Endothelial cell of umbilical vein (primary cell): ENCODE data around the gene USP31. TPM values are rescaled to one million over a fixed set of nuclear protein-coding genes. Genes with fewer than 3 reads are reported as not detected.

Experiments used
- BruUV-seq: library from RNA; stranded (reverse); fragments of 400-500 nt; replicated peaks from 2 replicates; lab custom pipeline; 2021; lab: Mats Ljungman, UMichigan
- CTCF ChIA-PET: fragments of 300-600, 350-600 bp; sonication (Branson Sonifier 250); formaldehyde crosslinking; loops from one replicate; lab custom pipeline; 2021; ENCODE audit warnings: antibody characterized with exemption, inconsistent platforms; lab: Charles Lee
- POLR2A ChIA-PET: fragments of 300-600, 350-600 bp; sonication (Branson Sonifier 250); formaldehyde crosslinking; loops from one replicate; lab custom pipeline; 2021; ENCODE audit warnings: antibody characterized with exemption, inconsistent platforms; lab: Charles Lee
- DNase-seq: peaks from one replicate; pipeline ENCODE4 v3.0.0-alpha.2; 2011; ENCODE audit warnings: low read depth, low spot score
- FAIRE-seq: peaks from 2 replicates; lab custom pipeline; 2011; peaks lifted over from hg19 to GRCh38; lab: Jason Lieb, UNC
- H2AFZ ChIP-seq: 2 replicates; pipeline ENCODE4 v1.6.0; 2012; ENCODE audit warnings: low read depth, low read length, control low read depth, inconsistent platforms
- H3K27ac ChIP-seq: 2 replicates; pipeline ENCODE4 v1.5.1; 2011; ENCODE audit warnings: low read depth, mild to moderate bottlenecking, control low read depth, low read length, moderate library complexity; ENCODE audit not compliant: insufficient read depth
- H3K27me3 ChIP-seq, 2 experiments: 2 replicates each; pipeline versions ENCODE4 v1.6.0 to v1.6.1; 2011; ENCODE audit warnings: low read length in 2 of 2, mixed read lengths in 1 of 2; ENCODE audit not compliant: control insufficient read depth in 2 of 2, insufficient read depth in 2 of 2
- H3K36me3 ChIP-seq, 2 experiments: 2 replicates in 1 of 2; 3 replicates in 1 of 2; pipeline ENCODE4 v1.5.1; 2011; ENCODE audit warnings: low read length in 2 of 2, mild to moderate bottlenecking in 1 of 2, moderate library complexity in 1 of 2; ENCODE audit not compliant: control insufficient read depth in 2 of 2, insufficient read depth in 2 of 2; ENCODE audit errors: extremely low read depth in 1 of 2
- H3K4me1 ChIP-seq: 3 replicates; pipeline ENCODE4 v1.5.1; 2011; ENCODE audit warnings: mild to moderate bottlenecking, low read length; ENCODE audit not compliant: control insufficient read depth, insufficient read depth; ENCODE audit errors: extremely low read depth
- H3K4me2 ChIP-seq: 2 replicates; pipeline ENCODE4 v1.6.1; 2011; ENCODE audit warnings: low read length, control low read depth, mixed read lengths; ENCODE audit not compliant: insufficient read depth
- H3K4me3 ChIP-seq, 3 experiments: fragments of 200-600 bp in 1 of 3; sonication (generic), shearing (Covaris generic) in 1 of 3; replicated peaks in 1 of 3; 2 replicates each; pipeline ENCODE4 v1.5.1; 2011 to 2016; ENCODE audit warnings: control low read depth in 3 of 3, low read length in 3 of 3, mild to moderate bottlenecking in 2 of 3, inconsistent platforms in 1 of 3, low read depth in 1 of 3, moderate library complexity in 1 of 3; ENCODE audit not compliant: insufficient read depth in 1 of 3
- H3K79me2 ChIP-seq: 2 replicates; pipeline ENCODE4 v1.6.0; 2012; ENCODE audit warnings: low read length, inconsistent platforms; ENCODE audit not compliant: control insufficient read depth, insufficient read depth
- H3K9ac ChIP-seq: replicated peaks from 2 replicates; pipeline ENCODE3; 2011; ENCODE audit warnings: low read length, control low read depth; ENCODE audit not compliant: insufficient read depth; ENCODE audit errors: extremely low read depth
- H3K9me1 ChIP-seq: replicated peaks from 3 replicates; pipeline ENCODE4 v1.6.0; 2011; ENCODE audit warnings: mild to moderate bottlenecking, low read length; ENCODE audit not compliant: control insufficient read depth, insufficient read depth; ENCODE audit errors: extremely low read depth
- H3K9me3 ChIP-seq: replicated peaks from 2 replicates; pipeline ENCODE4 v1.5.1; 2012; ENCODE audit warnings: low read length, inconsistent platforms; ENCODE audit not compliant: control insufficient read depth, insufficient read depth
- H4K20me1 ChIP-seq: replicated peaks from 2 replicates; pipeline ENCODE3; 2011; ENCODE audit warnings: mild to moderate bottlenecking, low read length; ENCODE audit not compliant: control insufficient read depth, insufficient read depth; ENCODE audit errors: extremely low read depth
- EZH2 ChIP-seq: IDR thresholded peaks from 2 replicates; pipeline ENCODE4 v1.6.1; 2012; ENCODE audit warnings: borderline replicate concordance, low read depth, mild to moderate bottlenecking, moderate library complexity, low read length, inconsistent platforms; ENCODE audit not compliant: severe bottlenecking
- FOS ChIP-seq: IDR thresholded peaks from 2 replicates; pipeline ENCODE4 v1.6.1; 2011; ENCODE audit warnings: mild to moderate bottlenecking, low read length, moderate library complexity, borderline replicate concordance; ENCODE audit not compliant: insufficient read depth
- GATA2 ChIP-seq: IDR thresholded peaks from 2 replicates; pipeline ENCODE4 v1.7.0; 2011; ENCODE audit warnings: low read depth, mild to moderate bottlenecking, moderate library complexity, mixed read lengths, low read length; ENCODE audit not compliant: insufficient read length, insufficient read depth
- JUN ChIP-seq: IDR thresholded peaks from 2 replicates; pipeline ENCODE4 v1.6.1; 2011; ENCODE audit warnings: borderline replicate concordance, low read depth; ENCODE audit not compliant: insufficient read length, insufficient read depth
- MAX ChIP-seq: IDR thresholded peaks from 2 replicates; pipeline ENCODE4 v1.6.1; 2011; ENCODE audit not compliant: insufficient read depth, insufficient read length
- MYC ChIP-seq: IDR thresholded peaks from one replicate; pipeline ENCODE4 v1.6.1; 2011; ENCODE audit warnings: mild to moderate bottlenecking, low read depth, low read length
- POLR2A ChIP-seq: IDR thresholded peaks from 2 replicates; pipeline ENCODE4 v1.6.1; 2012; ENCODE audit warnings: low read depth, mild to moderate bottlenecking, control low read depth, low read length
- POLR2AphosphoS5 ChIP-seq: IDR thresholded peaks from 2 replicates; pipeline ENCODE4 v1.6.1; 2012; ENCODE audit warnings: low read depth, mild to moderate bottlenecking, control low read depth, low read length, moderate library complexity; ENCODE audit not compliant: insufficient read depth
- dilution Hi-C: fragments of 300-500 bp; cut with MboI; formaldehyde crosslinking; loops from one replicate; pipeline ENCODE4 v1.15.0; 2019; ENCODE audit warnings: low sequenced_read_pairs; ENCODE audit not compliant: extremely low pct_ligation_motif_present
- intact Hi-C: fragments of 100-400 bp; cut with micrococcal nuclease; formaldehyde crosslinking; loops from one replicate; pipeline ENCODE4 v1.10.0; 2022
- polyA plus RNA-seq, 4 experiments: library from polyadenylated mRNA; depleted of rRNA in 3 of 4; stranded (reverse) in 3 of 4; unstranded in 1 of 4; fragments of >200 nt; gene quantifications; 2 replicates each; pipeline versions ENCODE4 v1.2.1 to v1.2.3, GENCODE V29; 2011 to 2012; ENCODE audit warnings: missing spikeins in 1 of 4
- total RNA-seq: library from RNA; stranded (reverse); gene quantifications from 2 replicates; pipeline ENCODE4 v1.2.3, GENCODE V29; 2021
- TF ChIP-seq, protein P1 (sequence below), 2 donors: IDR thresholded peaks; 1 replicate in 1 of 2; 2 replicates in 1 of 2; pipeline ENCODE4 v1.5.1; 2011; ENCODE audit warnings: low read length in 2 of 2, mild to moderate bottlenecking in 2 of 2, moderate library complexity in 2 of 2, control low read depth in 1 of 2, inconsistent platforms in 1 of 2, low read depth in 1 of 2; ENCODE audit not compliant: insufficient read depth in 1 of 2; ENCODE audit errors: extremely low read depth in 1 of 2

The USP31 gene
- total and polyA plus RNA-seq, 2 donors (not counting 3 experiments of a cell fraction or from before 2014, with no cell fraction given): 14.5 to 42.4 TPM

GRCh38 chr16:23147666-23148065 is 1.6 kb downstream of the USP31 start:
- no TSS peak for BruUV-seq
- Histone ChIP-seq H3K4me3 (peak overlapping the region in 2 of 3 experiments; percentile 75 to 91), H4K20me1 (peaks cover 6% of the 10 kb centered on the region), H3K9ac (peak overlapping the region; percentile 74), H3K9me3 (no peaks in the 10 kb centered on the region), H3K9me1 (no peaks in the 10 kb centered on the region), H2AFZ (no peak overlapping the region), H3K4me1 (peaks cover 21% of the 10 kb centered on the region), H3K79me2 (peaks cover 57% of the 10 kb centered on the region), H3K27me3 (no peaks in the 10 kb centered on the region), H3K36me3 (no peaks in the 10 kb centered on the region), H3K4me2 (peak overlapping the region; percentile 77), H3K27ac (no peak overlapping the region)
- no peak for TF ChIP-seq JUN
- TF ChIP-seq MAX: no peak
- no peak for TF ChIP-seq POLR2AphosphoS5
- TF ChIP-seq, protein P1, sequence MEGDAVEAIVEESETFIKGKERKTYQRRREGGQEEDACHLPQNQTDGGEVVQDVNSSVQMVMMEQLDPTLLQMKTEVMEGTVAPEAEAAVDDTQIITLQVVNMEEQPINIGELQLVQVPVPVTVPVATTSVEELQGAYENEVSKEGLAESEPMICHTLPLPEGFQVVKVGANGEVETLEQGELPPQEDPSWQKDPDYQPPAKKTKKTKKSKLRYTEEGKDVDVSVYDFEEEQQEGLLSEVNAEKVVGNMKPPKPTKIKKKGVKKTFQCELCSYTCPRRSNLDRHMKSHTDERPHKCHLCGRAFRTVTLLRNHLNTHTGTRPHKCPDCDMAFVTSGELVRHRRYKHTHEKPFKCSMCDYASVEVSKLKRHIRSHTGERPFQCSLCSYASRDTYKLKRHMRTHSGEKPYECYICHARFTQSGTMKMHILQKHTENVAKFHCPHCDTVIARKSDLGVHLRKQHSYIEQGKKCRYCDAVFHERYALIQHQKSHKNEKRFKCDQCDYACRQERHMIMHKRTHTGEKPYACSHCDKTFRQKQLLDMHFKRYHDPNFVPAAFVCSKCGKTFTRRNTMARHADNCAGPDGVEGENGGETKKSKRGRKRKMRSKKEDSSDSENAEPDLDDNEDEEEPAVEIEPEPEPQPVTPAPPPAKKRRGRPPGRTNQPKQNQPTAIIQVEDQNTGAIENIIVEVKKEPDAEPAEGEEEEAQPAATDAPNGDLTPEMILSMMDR (IDR thresholded peaks at IDR 0.05; ENCODE audit: extremely low read depth in 1 of 2, insufficient read depth in 1 of 2, low read depth in 1 of 2, low read length in 2 of 2): no peak
- no peak for TF ChIP-seq POLR2A
- no peak for TF ChIP-seq FOS
- no peak for TF ChIP-seq MYC
- no peak for TF ChIP-seq EZH2
- TF ChIP-seq GATA2: no peak
- FAIRE-seq: no peak
- ChIA-PET CTCF (no interaction called here), POLR2A (no interaction called here)
- intact Hi-C loops: loop anchor here (2.0 to 5.0 kb wide), 2 partner anchors 65 to 249 kb away; no protein-coding TSS in a partner anchor
- dilution Hi-C loops: no loop called here
- no peak for DNase-seq
